ENCODE measurements around the gene SERPING1. TPM values are rescaled to one million over a fixed set of nuclear protein-coding genes. Genes with fewer than 3 reads are reported as not detected.

The SERPING1 gene
- total and polyA plus RNA-seq, 2 of the 13 experiments (the other 11 are each of a cell fraction or from before 2014, with no cell fraction given), result 2.0 to 10.4 TPM

GRCh38 chr11:57605028-57605420 lies 7.5 kb downstream of the SERPING1 start (continued):
- no peak for TF ChIP-seq HBP1 (CRISPR knock-in tag; IDR thresholded peaks at IDR 0.05; ENCODE audit: low read depth)
- no peak for TF ChIP-seq ZNF839 (CRISPR knock-in tag; IDR thresholded peaks at IDR 0.05; ENCODE audit: borderline replicate concordance)
- TF ChIP-seq ZNF232 (CRISPR knock-in tag; IDR thresholded peaks at IDR 0.05; ENCODE audit: borderline replicate concordance), result no peak
- no peak for TF ChIP-seq LBX2 (CRISPR knock-in tag; IDR thresholded peaks at IDR 0.05; ENCODE audit: borderline replicate concordance)

GRCh38 chr11:57610170-57610569 lies 12.7 kb downstream of the SERPING1 start:
- intact Hi-C loops (cut with micrococcal nuclease; ENCODE audit: unreplicated experiment) (no loop called here), in situ Hi-C loops (cut with HindIII; ENCODE audit: extremely low pct_ligation_motif_present, low pct_unique_long_range_greater_than_20kb) (no loop called here)
- TF ChIP-seq MXD1 (CRISPR knock-in tag; IDR thresholded peaks at IDR 0.05), result no peak
- CTCF ChIA-PET (ENCODE audit: low intra/inter-chr PET ratio, low total read pairs), result no interaction called here
- FAIRE-seq (no peak), DNase-seq (ENCODE audit: low spot score) (no peak), ATAC-seq (no peak)
- Histone ChIP-seq H3K4me1 (ENCODE audit: insufficient read depth, low read length) (no peaks in the 10 kb centered on the region), H2AFZ (ENCODE audit: low read length) (no peak overlapping the region), H3K4me2 (ENCODE audit: low read depth, low read length) (no peak overlapping the region), H3K27ac (ENCODE audit: extremely low read length, insufficient read depth, low read length) (no peak overlapping the region), H3K9ac (ENCODE audit: insufficient read depth, low read depth, low read length) (no peak overlapping the region), H3K36me3 (replicated peaks in 1 of 2; ENCODE audit: control insufficient read depth in 1 of 2, insufficient read depth in 2 of 2, low read length in 2 of 2) (no peaks in the 10 kb centered on the region), H3K79me2 (ENCODE audit: insufficient read depth, low read length) (no peaks in the 10 kb centered on the region), H4K20me1 (ENCODE audit: insufficient read depth, low read length) (no peaks in the 10 kb centered on the region), H3K4me3 (replicated peaks in 1 of 3; ENCODE audit: insufficient read depth in 1 of 3, low read depth in 2 of 3, low read length in 3 of 3) (no peak overlapping the region), H3K9me3 (ENCODE audit: low read length) (no peaks in the 10 kb centered on the region), H3K27me3 (ENCODE audit: control insufficient read depth in 1 of 2, insufficient read depth in 2 of 2, low read length in 2 of 2) (no peaks in the 10 kb centered on the region)
- 70% methylated on average over 4 of the region's 4 CpGs for WGBS (ENCODE audit: low lambda C conversion rate)
- no TSS peak for BruUV-seq (replicated peaks)
- POLR2A ChIA-PET, result no interaction called here
